IgD-negative memory B cell (primary cell): ENCODE data around the gene TMEM125. TPM values are rescaled to one million over a fixed set of nuclear protein-coding genes. Genes with fewer than 3 reads are reported as not detected.

Experiments used
- H3K27ac Mint-ChIP-seq, 3 donors: one replicate each; pipeline ENCODE4 v1.8.0; 2020 to 2022; ENCODE audit warnings: mild to moderate bottlenecking in 3 of 3, mixed read lengths in 3 of 3, moderate library complexity in 1 of 3
- H3K27me3 Mint-ChIP-seq: one replicate; pipeline ENCODE4 v1.8.0; 2021; ENCODE audit warnings: mixed read lengths
- H3K36me3 Mint-ChIP-seq: one replicate; pipeline ENCODE4 v1.8.0; 2020; ENCODE audit warnings: mild to moderate bottlenecking, mixed read lengths
- H3K4me1 Mint-ChIP-seq, 3 donors: one replicate each; pipeline ENCODE4 v1.8.0; 2020 to 2022; ENCODE audit warnings: mixed read lengths in 3 of 3, mild to moderate bottlenecking in 1 of 3
- H3K4me3 Mint-ChIP-seq, 4 donors: one replicate each; pipeline ENCODE4 v1.8.0; 2020 to 2022; ENCODE audit warnings: mild to moderate bottlenecking in 4 of 4, mixed read lengths in 4 of 4, moderate library complexity in 3 of 4
- H3K9me3 Mint-ChIP-seq, 3 donors: one replicate each; pipeline ENCODE4 v1.8.0; 2020 to 2021; ENCODE audit warnings: mixed read lengths in 3 of 3, mild to moderate bottlenecking in 1 of 3
- polyA plus RNA-seq: library from polyadenylated mRNA; unstranded; fragments of 300-500 nt; fragmentation: Illumina TruSeq; gene quantifications from one replicate; pipeline ENCODE4 v1.2.3, GENCODE V29; 2021

The TMEM125 gene
- polyA plus RNA-seq, 1 donor from 2014 or later, result not detected

GRCh38 chr1:43237121-43237520 lies 32.7 kb upstream of the TMEM125 start:
- Mint-ChIP-seq H3K36me3 (no peaks in the 10 kb centered on the region), H3K4me3 (peak overlapping the region in 1 of 4 donors; percentile 3), H3K9me3 (peaks cover 0 to 2% (median 0%) of the 10 kb centered on the region in 3 donors), H3K4me1 (peaks cover 22 to 26% (median 24%) of the 10 kb centered on the region in 3 donors), H3K27ac (peak overlapping the region in 1 of 3 donors; percentile 41), H3K27me3 (no peaks in the 10 kb centered on the region)

DNA sequence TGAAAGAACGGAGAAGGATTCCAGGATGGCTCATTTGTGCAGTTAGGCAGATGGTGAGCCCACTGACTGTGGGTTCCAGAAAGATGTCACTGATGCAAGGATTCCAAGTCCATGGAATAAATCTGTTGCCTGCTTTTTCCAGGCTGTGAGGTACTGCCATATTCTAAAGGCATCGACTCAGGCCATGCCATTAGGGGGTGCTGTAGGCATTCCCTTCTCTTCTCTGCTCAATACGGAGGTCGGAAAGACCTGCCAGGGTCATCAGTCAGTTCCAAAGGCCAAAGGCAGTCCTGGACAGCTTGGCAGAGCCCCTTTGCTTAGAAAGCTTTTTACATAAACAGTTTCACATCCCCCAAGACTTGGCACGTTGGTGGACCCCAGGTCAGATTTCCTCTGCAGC lies 31.7 kb upstream of the TMEM125 start:
- peaks cover 0 to 2% (median 0%) of the 10 kb centered on the region in 3 donors for H3K9me3 Mint-ChIP-seq
- no peaks in the 10 kb centered on the region for H3K36me3 Mint-ChIP-seq
- peaks cover 22 to 26% (median 24%) of the 10 kb centered on the region in 3 donors for H3K4me1 Mint-ChIP-seq
- no peaks in the 10 kb centered on the region for H3K27me3 Mint-ChIP-seq
- H3K27ac Mint-ChIP-seq, result peak overlapping the region in 2 of 3 donors; percentile 27 to 88
- H3K4me3 Mint-ChIP-seq, result peak overlapping the region in 2 of 4 donors; percentile 59 to 81

GRCh38 chr1:43238991-43239469 lies 30.8 kb upstream of the TMEM125 start:
- H3K27me3 Mint-ChIP-seq, result no peaks in the 10 kb centered on the region
- peak overlapping the region in 2 of 4 donors; percentile 61 to 75 for H3K4me3 Mint-ChIP-seq
- H3K27ac Mint-ChIP-seq, result peak overlapping the region; percentile 54 to 91 (median 78)
- H3K4me1 Mint-ChIP-seq, result peaks cover 22 to 26% (median 24%) of the 10 kb centered on the region in 3 donors
- no peaks in the 10 kb centered on the region for H3K36me3 Mint-ChIP-seq
- peaks cover 0 to 2% (median 0%) of the 10 kb centered on the region in 3 donors for H3K9me3 Mint-ChIP-seq

GRCh38 chr1:43239484-43239883 lies 30.3 kb upstream of the TMEM125 start:
- Mint-ChIP-seq H3K4me3 (peak overlapping the region in 3 of 4 donors; percentile 4 to 75 (median 61)), H3K9me3 (peaks cover 0 to 2% (median 0%) of the 10 kb centered on the region in 3 donors), H3K4me1 (peaks cover 22 to 26% (median 24%) of the 10 kb centered on the region in 3 donors), H3K27me3 (no peaks in the 10 kb centered on the region), H3K27ac (peak overlapping the region; percentile 54 to 91 (median 78)), H3K36me3 (no peaks in the 10 kb centered on the region)

DNA sequence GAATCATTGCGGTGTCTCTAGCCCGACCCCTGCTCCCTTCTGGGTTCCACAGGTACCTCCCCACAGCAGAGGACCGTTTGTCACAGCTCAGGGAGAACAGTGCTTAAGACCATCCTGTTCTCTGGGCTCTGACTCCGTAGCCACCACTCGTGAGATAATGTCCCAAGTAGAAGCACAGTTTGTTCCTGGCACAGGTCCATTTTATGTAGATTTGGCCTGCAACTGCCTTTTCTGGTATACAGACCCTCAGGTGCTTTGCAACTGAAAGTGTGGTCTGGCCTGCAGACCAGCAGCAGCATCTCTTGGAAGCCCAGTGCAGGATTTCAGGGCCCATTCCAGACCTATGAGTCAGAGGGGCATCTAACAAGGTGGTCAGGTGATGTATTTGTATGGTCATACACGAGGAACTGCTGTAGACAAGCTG lies 28.4 kb upstream of the TMEM125 start:
- H3K27ac Mint-ChIP-seq, result no peak overlapping the region
- H3K9me3 Mint-ChIP-seq, result peaks cover 0 to 2% (median 0%) of the 10 kb centered on the region in 3 donors
- H3K4me3 Mint-ChIP-seq, result no peak overlapping the region
- H3K27me3 Mint-ChIP-seq, result no peaks in the 10 kb centered on the region
- peaks cover 1% of the 10 kb centered on the region for H3K36me3 Mint-ChIP-seq
- H3K4me1 Mint-ChIP-seq, result peaks cover 22 to 26% (median 24%) of the 10 kb centered on the region in 3 donors

DNA sequence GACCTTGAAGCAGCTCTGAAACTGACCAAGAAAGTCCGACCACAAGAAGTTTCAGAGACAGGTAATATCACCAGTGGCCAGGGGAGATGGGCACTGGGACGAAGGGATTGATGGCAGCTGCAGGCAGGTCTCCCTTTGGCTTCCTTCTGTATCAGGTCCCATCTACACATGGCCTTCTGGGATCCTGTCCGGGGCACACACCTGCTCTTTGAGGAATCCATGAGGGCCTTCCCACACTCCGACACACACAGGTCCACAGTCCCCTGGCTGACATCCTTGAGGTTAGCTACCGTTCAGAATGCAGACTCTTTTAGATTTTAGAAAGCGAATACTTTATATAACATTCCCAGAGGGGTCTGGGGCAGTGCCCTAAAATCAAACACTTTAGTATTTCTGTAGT lies 26.5 kb upstream of the TMEM125 start:
- H3K9me3 Mint-ChIP-seq, result peaks cover 0 to 5% (median 0%) of the 10 kb centered on the region in 3 donors
- H3K27ac Mint-ChIP-seq, result no peak overlapping the region
- H3K36me3 Mint-ChIP-seq, result peaks cover 1% of the 10 kb centered on the region
- peaks cover 13 to 22% (median 21%) of the 10 kb centered on the region in 3 donors for H3K4me1 Mint-ChIP-seq
- H3K4me3 Mint-ChIP-seq, result no peak overlapping the region
- no peaks in the 10 kb centered on the region for H3K27me3 Mint-ChIP-seq

GRCh38 chr1:43246466-43247213 lies 23.1 kb upstream of the TMEM125 start:
- H3K27ac Mint-ChIP-seq, result no peak overlapping the region
- H3K4me3 Mint-ChIP-seq, result no peak overlapping the region
- H3K36me3 Mint-ChIP-seq, result peaks cover 1% of the 10 kb centered on the region
- H3K27me3 Mint-ChIP-seq, result peaks cover 3% of the 10 kb centered on the region
- H3K4me1 Mint-ChIP-seq, result peaks cover 0 to 1% (median 0%) of the 10 kb centered on the region in 3 donors
- H3K9me3 Mint-ChIP-seq, result peaks cover 0 to 4% (median 1%) of the 10 kb centered on the region in 3 donors

GRCh38 chr1:43247256-43247921 lies 22.4 kb upstream of the TMEM125 start:
- Mint-ChIP-seq H3K36me3 (peaks cover 1% of the 10 kb centered on the region), H3K4me1 (no peaks in the 10 kb centered on the region), H3K4me3 (no peak overlapping the region), H3K27me3 (peaks cover 3% of the 10 kb centered on the region), H3K27ac (no peak overlapping the region), H3K9me3 (peaks cover 0 to 4% (median 1%) of the 10 kb centered on the region in 3 donors)

- peaks cover 1% of the 10 kb centered on the region for H3K36me3 Mint-ChIP-seq
- H3K27ac Mint-ChIP-seq, result no peak overlapping the region
- no peak overlapping the region for H3K4me3 Mint-ChIP-seq
- H3K27me3 Mint-ChIP-seq, result peaks cover 3% of the 10 kb centered on the region
- peaks cover 0 to 4% (median 1%) of the 10 kb centered on the region in 3 donors for H3K9me3 Mint-ChIP-seq
- no peaks in the 10 kb centered on the region for H3K4me1 Mint-ChIP-seq
These were observed 19.4 kb upstream of the TMEM125 start for GRCh38 chr1:43250351-43250761.

DNA sequence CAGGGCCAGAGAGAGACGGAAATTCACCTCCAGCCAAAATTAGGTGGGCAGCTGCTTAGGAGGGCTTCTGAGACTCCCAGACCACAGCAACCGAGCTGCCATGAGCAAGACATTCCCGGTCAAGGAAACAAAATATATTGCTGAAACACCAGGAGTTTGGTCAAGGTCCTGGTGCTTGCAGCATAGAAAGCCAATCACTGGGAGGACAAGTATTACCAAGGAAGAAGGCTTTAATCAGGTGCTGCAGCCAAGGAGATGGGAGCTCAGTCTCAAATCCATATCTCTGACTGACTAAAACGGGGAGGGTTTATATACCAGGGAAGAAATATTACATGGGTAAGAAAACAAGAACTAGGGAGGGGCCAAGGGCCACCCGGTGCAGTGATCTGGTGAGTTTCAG lies 18.8 kb upstream of the TMEM125 start:
- Mint-ChIP-seq H3K4me3 (no peak overlapping the region), H3K36me3 (peaks cover 1% of the 10 kb centered on the region), H3K9me3 (peaks cover 0 to 4% (median 1%) of the 10 kb centered on the region in 3 donors), H3K27me3 (peaks cover 3% of the 10 kb centered on the region), H3K27ac (peak overlapping the region in 1 of 3 donors; percentile 4), H3K4me1 (no peaks in the 10 kb centered on the region)

DNA sequence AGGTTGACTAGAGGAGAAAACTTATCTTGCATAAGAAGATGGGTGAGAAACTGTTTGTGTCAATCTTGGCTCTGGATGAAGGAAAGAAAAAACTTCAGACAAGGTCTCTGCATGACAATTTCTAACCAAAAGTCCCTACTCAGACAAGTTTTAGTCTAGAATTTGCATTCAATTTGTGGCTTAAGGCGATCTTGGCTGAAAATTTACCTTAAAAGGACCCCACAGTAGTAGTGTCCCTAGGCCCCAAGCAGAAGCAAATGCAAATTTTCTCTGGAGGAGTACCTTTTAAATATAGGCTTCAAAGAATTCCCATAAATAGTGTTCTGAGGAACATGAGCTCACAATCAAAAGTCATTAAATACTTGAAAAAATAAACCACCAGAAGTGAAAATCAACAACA lies 17.6 kb upstream of the TMEM125 start:
- H3K27me3 Mint-ChIP-seq, result peaks cover 7% of the 10 kb centered on the region
- H3K27ac Mint-ChIP-seq, result no peak overlapping the region
- H3K36me3 Mint-ChIP-seq, result no peaks in the 10 kb centered on the region
- H3K4me1 Mint-ChIP-seq, result no peaks in the 10 kb centered on the region
- H3K4me3 Mint-ChIP-seq, result no peak overlapping the region
- H3K9me3 Mint-ChIP-seq, result peaks cover 0 to 2% (median 1%) of the 10 kb centered on the region in 3 donors

DNA sequence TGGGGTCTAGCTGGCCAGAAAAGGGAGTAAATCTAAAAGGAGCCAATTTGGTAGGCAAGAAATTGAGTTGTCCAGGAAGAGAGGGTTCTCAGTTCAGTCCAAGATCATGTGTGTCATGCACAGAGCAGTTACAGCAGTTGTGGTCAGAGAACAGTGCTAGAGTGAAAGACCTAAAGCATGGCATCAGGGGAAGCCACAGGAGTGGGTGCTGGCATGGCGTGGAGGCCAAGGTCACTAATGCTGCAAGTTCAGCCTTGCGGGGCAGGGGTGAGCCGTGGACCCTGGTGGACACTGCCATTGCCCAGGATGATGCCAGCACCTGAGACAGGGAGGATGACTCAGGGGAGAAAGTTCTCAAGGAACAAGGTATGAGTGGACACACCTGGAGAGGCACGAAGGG lies 16.6 kb upstream of the TMEM125 start:
- no peaks in the 10 kb centered on the region for H3K4me1 Mint-ChIP-seq
- peaks cover 0 to 4% (median 2%) of the 10 kb centered on the region in 3 donors for H3K9me3 Mint-ChIP-seq
- peaks cover 3% of the 10 kb centered on the region for H3K36me3 Mint-ChIP-seq
- no peak overlapping the region for H3K4me3 Mint-ChIP-seq
- H3K27ac Mint-ChIP-seq, result peak overlapping the region in 1 of 3 donors; percentile 14
- H3K27me3 Mint-ChIP-seq, result peaks cover 9% of the 10 kb centered on the region

GRCh38 chr1:43253876-43254275 lies 15.9 kb upstream of the TMEM125 start:
- H3K9me3 Mint-ChIP-seq, result peaks cover 0 to 9% (median 2%) of the 10 kb centered on the region in 3 donors
- H3K36me3 Mint-ChIP-seq, result peaks cover 3% of the 10 kb centered on the region
- no peak overlapping the region for H3K27ac Mint-ChIP-seq
- no peaks in the 10 kb centered on the region for H3K4me1 Mint-ChIP-seq
- no peak overlapping the region for H3K4me3 Mint-ChIP-seq
- H3K27me3 Mint-ChIP-seq, result peaks cover 9% of the 10 kb centered on the region

DNA sequence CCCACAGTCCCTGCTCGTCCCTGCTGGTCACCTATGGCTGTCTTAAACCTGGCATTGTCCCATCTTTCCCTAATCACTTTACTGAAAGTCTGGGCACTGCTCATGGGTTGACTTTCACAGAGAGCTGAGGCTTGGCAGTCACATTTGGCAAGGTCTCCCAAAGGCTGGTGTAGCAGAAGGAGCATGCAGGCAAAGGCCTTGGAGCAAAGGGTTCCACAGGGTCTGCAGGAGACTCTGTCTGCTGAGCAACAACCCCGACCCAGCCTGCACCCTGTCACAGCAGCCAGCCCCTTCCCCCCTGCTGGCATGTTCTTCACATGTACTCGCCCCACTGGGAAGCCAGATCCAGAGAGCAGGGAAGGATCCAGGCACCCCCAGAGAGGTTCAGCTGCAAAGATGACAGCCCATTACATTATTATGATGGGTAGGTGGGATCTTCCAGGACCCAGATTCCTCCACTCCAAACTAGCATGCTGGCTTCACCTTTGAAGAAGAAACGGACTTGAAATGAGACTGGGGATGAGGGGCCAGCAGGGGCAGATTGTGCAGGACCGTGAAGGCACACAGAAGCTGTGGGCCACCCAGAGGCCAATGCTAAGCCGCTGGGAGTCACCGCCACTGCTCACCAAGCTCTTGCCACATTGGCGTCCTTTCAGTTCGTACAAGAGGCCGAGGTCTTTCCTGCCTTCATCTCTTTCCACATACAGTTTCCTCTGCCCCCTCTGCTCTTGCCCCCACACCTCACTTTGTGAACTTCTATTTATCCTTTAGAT lies 14.2 kb upstream of the TMEM125 start:
- Mint-ChIP-seq H3K36me3 (peaks cover 3% of the 10 kb centered on the region), H3K9me3 (peaks cover 0 to 7% (median 2%) of the 10 kb centered on the region in 3 donors), H3K27me3 (peaks cover 9% of the 10 kb centered on the region), H3K4me1 (no peaks in the 10 kb centered on the region), H3K27ac (peak overlapping the region in 1 of 3 donors; percentile 34), H3K4me3 (no peak overlapping the region)
